Stimulated activated CD8-positive, alpha-beta memory T cell treated with anti-CD3 and anti-CD28 coated beads, Interleukin-4, amount 100 ng/mL, for 24 hours (primary cell): ENCODE data around the gene HELZ2.

Experiments
- DNase-seq: peaks from one replicate; pipeline ENCODE4 v3.0.0-alpha.2; 2020; ENCODE audit warnings: low read depth

The HELZ2 gene

DNA sequence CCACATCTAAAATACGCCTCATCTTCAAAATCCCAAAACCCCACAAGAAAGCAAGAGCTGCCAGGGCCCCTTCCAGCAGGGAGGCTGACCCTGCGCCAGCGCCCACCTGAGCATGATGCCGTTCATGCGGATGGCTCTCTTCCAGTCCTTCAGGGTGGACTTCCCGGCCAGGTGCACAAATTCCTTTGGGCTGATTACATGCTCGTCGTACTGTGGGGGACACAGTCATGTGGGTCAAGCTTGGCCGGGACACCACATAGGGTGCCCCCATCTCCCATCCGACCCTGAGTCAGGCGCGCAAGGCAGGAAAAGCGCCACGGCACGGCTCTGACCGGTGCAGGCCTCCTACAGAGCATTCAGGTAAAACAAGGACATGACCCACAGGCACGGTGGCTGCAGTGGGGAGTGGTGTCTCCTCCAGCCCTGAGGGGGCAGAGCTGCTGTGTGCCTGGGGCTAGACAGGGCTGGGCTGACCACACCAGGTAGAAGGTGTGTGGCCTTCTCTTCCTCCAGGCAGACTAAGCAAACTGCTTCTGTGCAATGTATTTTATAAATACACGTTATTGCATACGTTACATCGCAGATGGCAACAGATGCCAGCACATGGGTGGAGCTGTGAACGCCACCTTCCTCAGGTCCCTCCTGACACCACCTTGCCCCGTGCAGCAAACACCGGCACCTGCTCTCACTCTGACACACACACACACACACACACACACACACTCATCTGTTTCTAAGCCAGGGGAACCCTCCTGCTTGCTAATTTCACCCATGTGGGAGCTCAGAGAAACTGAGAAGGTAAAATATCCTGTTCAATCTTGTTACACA is 23.8 kb upstream of the HELZ2 start:
- DNase-seq, result no peak

DNA sequence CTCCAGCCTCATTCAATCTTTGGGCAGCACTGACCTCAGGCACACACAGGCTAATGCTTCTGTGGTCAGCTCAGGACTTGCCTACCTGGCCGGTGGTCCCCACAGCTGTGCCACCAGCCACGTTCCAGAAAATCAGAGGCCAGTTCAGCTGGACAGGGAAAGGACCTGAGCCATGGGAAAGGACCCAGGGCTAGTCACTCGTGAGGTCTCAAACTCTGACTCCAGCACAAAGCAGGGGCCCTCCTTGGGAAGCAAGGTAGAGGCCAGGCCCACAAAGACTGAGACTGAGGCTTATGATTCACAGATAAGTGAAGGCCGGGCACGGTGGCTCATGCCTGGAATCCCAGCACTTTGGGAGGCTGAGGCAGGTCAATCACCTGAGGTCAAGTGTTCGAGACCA is 22.4 kb upstream of the HELZ2 start:
- DNase-seq, result no peak

DNA sequence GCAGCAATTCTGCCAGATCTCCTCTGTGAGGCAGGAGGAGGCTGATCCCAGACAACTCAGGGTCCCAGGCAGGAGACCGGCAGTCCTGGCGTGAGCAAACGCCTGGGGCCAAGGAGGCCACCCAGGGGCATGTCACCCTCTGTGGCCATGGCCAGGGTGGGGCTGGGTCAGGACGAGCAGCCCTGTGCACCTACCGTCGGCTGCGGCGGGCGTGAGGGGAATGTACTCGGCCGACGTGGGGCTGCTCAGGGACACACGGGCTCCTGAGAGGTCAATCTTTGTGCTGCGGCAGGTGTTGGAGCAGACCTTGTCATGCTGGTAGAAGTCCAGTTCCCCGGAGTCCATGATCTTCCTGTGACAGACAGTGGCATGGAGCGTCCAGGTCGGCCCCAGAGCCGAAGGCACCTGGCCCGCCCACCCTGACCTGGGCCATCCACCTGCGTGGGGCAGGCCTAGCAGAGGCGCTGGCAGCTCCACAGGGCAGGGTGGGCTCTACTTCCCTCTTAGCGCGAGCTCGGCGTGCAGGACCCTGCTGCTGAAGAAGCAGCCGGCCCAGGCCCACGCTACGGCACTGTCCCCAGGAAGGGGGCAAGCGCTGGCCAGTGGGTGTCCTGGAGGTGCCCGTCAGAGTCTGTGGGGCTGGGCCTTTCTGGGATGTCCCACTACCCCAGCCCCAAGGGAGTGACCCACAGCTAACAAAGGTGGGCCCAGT is 21.5 kb upstream of the HELZ2 start:
- no peak for DNase-seq

DNA sequence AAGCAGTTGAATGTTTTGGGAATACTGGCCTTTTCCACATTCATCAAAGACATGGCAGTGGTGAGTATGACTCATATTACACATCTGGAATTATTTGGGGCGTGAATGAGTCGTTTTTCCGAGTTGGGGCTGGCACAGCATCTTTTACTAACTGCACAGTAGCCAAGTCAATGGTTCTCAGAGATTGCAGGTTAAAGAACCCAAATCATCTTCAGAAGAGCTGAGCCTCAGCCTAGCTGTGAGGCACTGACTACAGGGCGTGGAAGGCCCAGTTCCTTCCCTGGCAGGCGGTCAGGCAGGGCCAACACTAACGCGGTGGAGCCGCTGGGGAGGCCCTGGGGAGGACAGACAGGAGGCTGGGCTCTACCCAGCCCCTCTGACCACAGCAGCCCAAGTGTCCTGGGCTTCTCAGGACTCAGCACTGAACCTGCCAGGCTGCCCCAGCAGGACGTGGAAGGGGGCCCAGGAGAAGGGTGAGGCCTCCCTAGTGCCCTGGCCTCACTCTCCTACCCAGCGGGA is 20.1 kb upstream of the HELZ2 start:
- no peak for DNase-seq

- DNase-seq, result no peak
These were observed 18.6 kb upstream of the HELZ2 start for GRCh38 chr20:63592661-63593060.

DNA sequence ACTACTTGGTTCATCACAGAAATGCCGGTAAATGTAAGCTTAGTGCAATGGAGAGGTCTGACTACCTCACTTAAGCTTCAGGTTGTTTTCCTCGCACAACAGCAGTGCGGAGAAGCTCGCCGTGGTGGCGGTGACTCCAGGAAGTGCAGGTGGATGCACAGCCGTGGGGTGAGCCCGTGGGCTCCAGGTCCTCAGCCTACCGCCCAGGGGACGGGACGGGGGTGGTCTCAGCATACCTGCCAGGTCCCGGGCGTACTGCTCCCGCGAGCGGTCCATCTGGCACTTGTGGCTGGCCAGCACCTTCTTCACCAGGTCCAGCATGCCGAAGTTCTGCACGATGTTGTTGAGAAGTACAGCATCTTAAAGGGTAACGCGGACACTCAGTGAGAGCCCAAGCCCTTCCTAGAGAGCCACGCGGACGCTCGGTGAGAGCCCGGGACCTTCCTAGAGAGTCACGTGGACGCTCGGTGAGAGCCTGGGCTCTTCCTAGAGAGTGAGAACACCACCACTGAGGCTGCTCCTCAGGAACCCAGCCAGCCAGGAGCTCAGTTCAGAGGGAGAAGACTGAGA is 17.8 kb upstream of the HELZ2 start:
- DNase-seq, result no peak

DNA sequence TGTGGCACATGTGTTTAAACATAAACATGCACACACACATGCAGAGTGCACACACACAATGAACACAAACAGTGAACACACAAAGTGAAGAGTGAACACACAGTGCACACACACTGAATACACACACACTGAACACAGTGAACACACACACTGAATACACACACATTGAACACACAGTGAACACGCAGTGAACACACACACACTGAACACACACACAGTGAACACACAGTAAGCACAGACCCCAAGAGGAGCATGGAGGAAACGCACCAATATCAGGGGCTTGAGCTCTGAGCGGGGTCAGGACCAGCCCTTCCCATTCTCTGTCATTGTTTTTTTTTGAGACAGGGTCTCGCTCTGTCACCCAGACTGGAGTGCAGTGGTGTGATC is 17.1 kb upstream of the HELZ2 start:
- no peak for DNase-seq

- no peak for DNase-seq
These were observed 16.4 kb upstream of the HELZ2 start for GRCh38 chr20:63590218-63591146.

DNA sequence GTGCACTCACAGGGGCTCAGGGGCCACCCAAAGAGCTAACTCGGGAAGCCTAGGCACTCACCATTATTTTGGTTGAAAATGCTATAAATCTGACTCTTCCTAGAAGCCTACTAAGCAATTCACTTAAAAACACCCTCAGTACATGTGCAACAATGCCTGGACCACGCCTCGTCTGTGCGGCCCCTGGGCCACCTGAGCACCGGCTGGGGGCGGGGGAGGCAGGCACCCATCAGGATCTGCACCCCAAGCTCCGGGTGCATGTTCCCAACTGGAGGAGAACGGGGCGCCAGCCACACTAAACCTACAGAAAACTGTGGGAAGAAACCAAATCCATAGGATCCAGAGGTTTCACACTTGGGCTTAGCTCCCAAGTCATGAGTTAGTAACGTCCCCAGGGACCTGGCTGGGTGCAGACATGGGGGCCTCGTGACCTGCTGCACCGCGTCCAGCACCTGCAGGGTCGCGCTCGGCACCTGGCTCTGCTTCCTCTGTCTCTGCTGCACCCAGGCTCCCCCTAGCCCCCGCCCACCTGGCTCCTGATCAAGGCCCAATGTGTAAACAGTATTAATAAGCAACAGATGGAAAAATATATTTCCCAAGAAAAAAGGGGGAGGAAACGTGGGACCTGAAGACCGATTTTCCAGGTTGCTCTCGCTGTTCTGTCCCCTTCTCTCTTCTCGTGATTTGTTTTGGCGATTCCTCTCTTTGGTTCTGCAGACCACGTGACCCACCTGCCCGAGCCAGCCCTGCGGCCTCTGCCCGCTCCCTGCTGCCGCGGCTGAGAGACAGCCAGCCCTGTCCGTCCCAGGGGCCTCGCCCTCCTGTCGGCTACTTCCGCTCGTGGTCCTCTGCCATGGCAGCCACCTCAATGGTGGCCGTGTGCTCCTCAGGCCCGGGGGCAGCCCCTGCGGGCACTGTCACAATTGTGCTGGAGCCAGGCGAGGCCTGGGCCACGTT is 15.5 kb upstream of the HELZ2 start:
- no peak for DNase-seq

- DNase-seq, result no peak
These were observed 14.6 kb upstream of the HELZ2 start for GRCh38 chr20:63588641-63589041.

DNA sequence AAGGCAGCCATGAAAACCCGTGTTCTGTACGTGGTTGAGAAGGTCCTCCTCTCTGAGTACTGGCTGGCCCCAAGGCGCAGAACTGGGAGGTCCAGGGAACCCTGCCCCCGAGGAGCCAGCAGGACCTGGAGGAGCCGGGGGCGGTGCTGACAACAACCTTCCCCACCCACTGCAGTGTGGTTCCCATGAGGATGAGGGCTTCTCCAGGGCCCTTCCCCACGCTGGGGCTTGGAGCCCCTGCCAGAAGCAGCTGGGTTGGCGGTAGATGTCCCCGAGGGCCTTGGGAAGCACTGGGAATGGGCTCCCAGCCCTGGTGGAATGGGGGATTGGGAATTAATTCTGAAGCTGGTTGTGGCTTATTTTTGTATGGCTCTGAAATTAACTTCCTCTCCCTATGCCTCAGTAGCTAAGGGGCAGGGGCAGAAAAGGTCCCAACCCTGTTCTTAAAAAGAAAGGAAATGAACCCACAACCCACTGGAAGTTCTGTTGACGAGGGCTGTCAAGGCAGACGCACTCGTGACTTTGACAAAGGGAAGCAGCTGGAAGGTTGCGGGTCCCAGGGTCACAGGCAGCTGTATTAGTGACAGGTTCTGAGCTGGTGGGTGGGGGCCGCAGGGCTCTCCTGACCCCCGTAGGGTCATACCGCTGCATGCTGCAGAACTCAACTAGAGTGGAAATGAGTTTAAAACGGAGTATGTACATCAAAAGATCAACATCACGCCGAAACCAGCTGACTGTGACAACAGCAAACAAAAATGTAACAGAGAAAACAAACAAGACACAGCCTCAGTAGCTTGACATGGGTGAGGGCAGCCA is 13.9 kb upstream of the HELZ2 start:
- no peak for DNase-seq

GRCh38 chr20:63587256-63587655 is 13.2 kb upstream of the HELZ2 start:
- DNase-seq, result no peak

- no peak for DNase-seq
These were observed 12.8 kb upstream of the HELZ2 start for GRCh38 chr20:63586797-63587196.

DNA sequence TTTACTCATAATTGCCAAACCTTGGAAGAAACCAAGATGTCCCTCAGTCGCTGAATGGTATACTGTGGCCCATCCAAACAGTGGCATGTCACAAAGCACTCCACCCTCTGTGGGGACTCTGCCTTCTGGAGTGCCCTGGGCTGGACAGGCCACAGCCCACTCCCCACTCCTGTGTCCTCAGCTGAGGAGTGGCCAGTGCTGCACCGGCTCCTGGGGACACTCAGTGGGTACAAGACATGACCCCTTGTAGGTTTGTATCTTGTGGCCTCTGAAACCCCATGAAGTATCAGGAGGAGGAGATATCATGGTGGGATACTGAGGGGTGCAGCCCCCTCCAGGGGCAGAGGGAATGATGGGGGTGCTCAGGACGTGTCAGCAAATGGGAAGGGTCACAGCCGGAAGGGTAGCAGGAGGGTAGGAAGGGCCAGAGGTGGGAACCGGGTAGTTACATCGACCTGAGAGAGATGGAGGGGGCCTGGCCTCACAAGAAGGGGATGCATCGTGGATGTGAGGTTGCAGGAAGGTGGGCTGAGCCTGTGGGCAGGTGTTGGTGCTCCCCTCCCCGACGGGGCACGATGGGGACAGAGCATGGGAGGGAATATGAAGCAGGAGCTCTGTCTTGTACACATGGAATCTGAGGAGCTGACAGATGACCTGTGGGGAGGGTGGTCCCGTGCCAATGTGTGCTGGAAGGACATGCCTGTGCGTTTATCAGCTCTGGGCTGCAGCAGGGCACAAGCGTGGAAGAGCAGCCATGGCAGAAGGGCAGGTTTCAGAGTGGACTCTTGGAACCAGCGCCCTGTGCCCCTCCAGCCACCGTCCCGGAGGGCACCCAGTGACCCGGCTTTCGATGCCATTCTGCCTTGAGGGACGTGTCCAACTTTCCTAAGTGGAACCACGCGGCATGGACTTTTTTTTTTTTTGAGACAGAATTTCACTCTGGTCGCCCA is 11.9 kb upstream of the HELZ2 start:
- DNase-seq, result no peak

DNA sequence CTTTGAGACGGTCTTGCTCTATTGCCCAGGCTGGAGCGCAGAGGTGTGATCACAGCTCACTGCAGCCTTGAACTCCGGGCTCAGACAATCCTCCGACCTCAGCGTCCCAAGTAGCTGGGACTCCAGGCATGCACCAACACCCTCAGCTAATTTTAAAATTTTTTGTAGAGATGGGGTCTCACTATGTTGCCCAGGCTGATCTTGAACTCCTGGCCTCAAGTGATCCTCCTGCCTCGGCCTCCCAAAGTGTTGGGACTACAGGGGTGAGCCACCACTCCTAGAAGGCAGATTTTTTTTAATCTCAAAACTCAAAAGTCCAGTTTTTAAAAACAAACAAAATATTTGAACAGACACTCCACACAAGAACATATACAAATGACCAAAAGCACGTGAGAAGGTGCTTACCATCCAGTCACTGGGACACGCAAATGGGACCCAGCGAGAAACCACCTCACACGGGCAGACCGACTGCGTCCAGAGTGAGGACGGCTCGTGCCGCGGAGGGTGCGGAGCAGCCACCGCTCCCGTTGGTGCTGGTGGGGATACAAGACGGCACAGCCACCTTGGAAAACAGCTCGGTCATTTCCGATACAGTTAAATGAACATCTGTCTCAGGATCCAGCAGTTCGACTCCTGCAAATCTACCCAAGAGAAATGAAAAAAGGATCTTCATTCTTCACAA is 8.5 kb upstream of the HELZ2 start:
- no peak for DNase-seq

GRCh38 chr20:63580796-63581461 is 6.9 kb upstream of the HELZ2 start:
- peak; percentile 38 for DNase-seq

- DNase-seq, result no peak
These were observed 5.1 kb upstream of the HELZ2 start for GRCh38 chr20:63579017-63579694.
